HG02970 (cell line): Measurements from ENCODE around the gene LSR.

ENCODE experiments used
- ATAC-seq: cut with Tn5 transposase; IDR thresholded peaks from one replicate; pipeline ENCODE4 v1.9.1; 2021; ENCODE audit warnings: mild to moderate bottlenecking, moderate library complexity, moderate number of reproducible peaks; ENCODE audit not compliant: unreplicated experiment, low FRiP score

Gene LSR

DNA sequence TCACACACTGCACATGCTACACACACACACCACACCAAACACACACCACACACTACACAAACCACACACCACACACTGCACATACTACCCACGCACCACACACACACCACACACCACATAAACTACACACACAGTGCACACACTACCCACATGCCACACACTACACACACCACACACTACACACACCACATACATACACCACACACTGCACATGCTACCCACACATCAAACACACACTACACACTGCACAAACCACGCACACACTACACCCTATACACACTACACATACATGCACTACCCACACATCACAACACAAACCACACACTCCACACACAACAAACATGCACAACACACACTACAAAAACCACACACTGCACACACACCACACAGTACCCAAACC, 49.1 kb downstream of the LSR start:
- ATAC-seq, result no peak

DNA sequence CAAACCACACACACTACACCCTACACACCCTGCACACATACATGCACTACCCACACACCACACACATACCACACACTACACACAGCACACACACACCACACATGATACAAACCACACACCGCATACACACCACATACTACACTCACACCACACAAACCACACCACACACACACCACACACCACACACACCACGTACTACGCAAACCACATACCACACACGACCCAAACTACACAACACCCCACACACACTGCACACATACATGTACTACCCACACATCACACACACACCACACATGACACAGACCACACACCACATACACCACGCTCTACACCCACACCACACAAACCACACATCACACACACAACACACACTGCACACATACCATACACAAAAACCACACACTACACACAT, 49.8 kb downstream of the LSR start:
- no peak for ATAC-seq

DNA sequence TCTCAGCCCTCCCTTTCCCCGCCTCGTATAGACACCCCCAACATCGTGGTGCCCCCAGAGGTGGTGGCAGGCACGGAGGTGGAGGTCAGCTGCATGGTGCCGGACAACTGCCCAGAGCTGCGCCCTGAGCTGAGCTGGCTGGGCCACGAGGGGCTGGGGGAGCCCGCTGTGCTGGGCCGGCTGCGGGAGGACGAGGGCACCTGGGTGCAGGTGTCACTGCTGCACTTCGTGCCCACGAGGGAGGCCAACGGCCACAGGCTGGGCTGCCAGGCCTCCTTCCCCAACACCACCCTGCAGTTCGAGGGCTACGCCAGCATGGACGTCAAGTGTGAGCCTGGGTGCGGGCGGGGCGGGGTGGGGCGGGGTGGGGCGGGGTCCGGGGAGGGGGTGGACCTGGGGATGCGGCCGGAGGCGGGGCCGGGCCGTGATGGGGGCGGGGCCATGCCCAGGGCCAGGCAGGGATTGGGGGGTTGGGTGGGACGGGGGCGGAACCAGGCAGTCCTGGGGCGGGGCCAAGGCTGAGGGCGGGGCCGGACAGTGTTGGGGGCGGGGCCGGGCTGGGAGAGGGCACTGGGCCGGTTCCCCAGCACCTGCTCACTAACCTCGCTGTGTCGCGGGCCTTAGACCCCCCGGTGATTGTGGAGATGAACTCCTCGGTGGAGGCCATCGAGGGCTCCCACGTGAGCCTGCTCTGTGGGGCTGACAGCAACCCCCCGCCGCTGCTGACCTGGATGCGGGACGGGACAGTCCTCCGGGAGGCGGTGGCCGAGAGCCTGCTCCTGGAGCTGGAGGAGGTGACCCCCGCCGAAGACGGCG, 50.9 kb downstream of the LSR start:
- ATAC-seq, result no peak

DNA sequence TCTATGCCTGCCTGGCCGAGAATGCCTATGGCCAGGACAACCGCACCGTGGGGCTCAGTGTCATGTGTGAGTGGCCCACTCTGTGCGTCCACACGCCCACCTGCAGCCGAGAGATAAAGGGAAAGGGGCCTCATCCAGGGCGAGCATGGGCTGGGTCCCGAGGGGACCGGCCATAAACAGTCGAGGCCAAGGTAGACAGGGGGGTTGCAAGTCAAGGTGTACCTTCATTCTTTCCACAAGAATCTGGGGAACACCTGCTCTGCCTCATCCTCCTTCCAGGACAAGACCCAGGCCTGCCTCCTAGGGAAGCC, 51.5 kb downstream of the LSR start:
- no peak for ATAC-seq

DNA sequence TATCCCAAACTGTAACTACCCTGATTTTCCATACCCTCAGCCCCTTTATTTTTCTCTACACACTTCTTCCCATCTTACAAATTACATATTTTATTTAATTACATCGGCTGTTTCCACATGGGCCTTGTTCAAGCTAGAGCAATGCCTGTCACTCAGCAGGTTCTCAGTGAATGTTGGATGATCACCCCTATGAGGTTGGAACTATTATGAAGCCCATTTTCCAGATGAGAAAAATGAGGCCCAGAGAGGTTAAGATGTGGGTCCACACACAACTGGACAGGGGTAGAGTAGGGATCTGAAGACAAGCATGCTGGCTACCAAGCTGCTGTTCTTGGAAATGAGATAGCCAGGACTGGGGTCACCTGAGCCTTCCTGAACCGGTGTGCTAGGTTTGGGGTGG, 53.2 kb downstream of the LSR start:
- no peak for ATAC-seq

DNA sequence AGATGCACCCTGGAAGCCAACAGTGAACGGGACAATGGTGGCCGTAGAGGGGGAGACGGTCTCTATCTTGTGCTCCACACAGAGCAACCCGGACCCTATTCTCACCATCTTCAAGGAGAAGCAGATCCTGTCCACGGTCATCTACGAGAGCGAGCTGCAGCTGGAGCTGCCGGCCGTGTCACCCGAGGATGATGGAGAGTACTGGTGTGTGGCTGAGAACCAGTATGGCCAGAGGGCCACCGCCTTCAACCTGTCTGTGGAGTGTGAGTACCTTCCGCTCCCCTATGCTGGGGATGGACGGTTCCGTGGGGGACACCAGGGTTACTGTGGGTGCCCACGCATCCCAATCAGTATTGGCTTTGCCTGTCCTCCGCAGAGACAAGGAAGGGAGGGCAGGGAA, 53.6 kb downstream of the LSR start:
- no peak for ATAC-seq

DNA sequence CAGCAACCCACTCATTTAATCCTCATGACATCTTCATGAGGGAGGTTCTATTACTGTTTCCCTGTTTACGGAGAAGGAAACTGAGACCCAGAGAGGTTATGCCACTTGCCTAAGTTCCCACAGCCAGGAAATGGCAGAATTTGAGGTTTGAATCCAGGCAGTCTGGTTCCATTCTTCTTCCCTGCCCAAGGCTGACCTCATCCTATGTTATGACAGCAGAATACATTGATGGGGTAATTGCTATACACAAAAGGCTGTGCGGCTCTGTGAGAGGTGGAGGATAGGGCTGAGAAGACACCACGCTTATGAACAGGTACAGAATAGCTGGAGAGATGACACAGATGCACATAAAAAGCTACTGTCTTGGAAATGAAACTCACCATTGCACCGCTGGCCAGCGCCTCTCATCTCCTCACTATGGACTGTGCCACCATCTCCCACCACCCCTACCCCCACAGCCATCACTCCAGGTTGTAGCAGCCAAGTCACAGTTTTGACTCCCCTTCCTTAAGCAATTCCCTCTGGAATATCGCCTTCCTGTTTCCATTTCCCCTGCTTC, 54.6 kb downstream of the LSR start:
- ATAC-seq, result no peak

DNA sequence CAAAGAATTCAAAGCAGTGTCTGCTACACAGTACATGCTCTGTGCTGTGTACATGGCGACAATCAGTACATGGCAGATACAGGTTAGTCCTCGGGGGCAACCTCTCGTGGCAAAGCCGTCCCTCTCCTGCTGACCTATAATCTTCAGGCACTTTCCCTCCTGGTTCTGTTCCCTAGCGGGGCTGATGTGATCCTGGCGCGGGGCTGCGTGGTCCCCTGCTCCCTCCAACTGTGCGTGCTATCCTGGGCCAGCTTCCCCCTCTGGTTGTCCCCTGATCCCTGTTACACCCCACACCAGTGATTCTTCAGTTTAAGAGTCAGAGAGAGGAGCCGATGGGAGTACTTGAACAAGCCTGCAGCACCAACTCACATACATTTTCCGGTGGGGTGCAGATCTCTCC, 55.2 kb downstream of the LSR start:
- ATAC-seq, result no peak

DNA sequence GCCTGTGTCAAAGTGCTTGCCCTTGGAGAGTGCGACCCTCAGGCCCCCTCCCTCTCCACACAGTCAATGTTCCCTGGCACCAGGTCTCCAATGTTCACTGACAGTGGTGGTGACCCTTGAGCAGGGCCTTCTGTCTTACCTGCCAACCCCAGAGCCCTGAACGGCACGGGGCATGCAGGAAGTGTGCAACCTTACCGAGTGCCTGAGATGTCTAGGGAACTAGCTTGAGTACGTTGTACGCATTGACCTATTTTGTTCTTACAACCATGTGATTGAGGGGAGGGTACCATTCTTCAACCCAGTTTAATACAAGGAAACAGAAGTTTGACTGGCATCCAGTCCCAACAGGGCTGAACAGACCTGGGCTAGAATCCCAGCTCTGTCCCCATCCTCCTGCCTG, 56.4 kb downstream of the LSR start:
- ATAC-seq, result no peak

DNA sequence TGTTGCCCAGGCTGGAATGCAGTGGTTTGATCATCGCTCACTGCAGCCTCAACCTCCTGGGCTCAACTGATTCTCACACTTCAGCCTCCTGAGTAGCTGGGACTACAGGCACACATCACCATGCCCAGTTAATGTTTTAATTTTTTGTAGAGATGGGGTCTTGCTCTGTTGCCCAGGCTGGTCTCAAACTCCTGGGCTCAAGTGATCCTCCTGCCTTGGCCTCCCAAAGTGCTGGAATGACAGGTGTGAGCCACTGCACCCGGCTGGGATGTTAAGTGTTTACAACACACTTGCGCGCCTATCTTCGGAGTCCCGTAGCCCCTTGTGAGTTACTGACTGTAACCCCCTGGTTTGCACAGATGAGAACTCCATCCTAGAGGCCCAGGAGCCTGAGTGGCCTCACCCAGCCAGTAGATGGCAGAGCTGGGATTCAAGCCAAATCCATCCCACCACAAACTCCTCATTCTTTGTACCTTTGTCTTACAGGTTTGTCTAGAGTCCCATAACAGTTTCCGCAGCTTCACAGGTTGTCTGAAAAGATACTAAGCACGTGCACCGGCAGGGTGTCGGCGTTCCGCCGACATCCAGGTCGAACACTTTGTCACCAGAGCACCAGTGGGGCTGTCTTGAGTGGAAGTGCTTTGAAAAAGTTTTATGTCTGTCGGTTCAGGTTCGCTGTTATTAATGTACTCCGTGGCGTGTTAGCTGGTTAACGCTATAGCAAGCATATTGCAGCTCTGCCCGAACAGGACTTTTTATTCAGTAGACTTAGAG, 57.9 kb downstream of the LSR start:
- no peak for ATAC-seq

DNA sequence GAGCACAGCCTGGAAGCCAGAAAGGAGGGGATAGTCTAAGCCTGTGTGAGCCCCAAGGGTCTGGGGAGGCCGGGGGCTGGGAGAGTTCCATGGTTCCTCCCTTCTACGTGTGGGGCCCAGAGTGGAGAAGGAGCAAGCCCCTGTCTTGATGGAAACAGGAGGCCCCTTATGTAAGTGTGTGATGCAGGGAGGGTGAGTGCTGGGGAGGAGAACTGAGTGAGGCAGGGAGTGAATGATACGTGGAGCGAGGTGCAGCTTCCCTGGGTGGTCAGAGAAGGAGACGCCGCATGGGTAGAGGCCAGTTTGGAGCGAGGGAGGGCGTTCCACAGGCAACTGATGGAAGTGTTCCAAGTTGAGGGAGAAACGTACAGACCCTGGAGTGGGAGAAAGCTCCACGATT, 59.1 kb downstream of the LSR start:
- ATAC-seq, result no peak

DNA sequence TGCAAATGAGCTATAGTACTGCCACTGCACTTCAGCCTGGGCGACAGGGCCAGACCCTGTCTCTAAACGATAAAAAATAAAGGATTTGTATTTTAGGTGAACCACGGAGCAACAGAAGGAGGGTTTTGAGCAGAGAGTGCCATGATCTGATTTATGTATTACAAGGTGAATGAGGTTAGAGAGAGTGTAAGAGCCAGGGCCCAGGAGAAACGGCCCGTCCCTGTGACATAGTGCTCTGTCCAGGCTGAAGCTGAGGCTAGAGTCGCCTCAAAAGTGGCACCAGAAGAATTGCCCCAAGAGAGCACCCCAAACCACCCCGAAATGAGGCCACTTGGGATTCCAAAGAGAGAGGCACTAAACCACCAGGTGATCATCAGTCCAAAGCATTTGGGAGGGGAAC, 60.1 kb downstream of the LSR start:
- no peak for ATAC-seq

DNA sequence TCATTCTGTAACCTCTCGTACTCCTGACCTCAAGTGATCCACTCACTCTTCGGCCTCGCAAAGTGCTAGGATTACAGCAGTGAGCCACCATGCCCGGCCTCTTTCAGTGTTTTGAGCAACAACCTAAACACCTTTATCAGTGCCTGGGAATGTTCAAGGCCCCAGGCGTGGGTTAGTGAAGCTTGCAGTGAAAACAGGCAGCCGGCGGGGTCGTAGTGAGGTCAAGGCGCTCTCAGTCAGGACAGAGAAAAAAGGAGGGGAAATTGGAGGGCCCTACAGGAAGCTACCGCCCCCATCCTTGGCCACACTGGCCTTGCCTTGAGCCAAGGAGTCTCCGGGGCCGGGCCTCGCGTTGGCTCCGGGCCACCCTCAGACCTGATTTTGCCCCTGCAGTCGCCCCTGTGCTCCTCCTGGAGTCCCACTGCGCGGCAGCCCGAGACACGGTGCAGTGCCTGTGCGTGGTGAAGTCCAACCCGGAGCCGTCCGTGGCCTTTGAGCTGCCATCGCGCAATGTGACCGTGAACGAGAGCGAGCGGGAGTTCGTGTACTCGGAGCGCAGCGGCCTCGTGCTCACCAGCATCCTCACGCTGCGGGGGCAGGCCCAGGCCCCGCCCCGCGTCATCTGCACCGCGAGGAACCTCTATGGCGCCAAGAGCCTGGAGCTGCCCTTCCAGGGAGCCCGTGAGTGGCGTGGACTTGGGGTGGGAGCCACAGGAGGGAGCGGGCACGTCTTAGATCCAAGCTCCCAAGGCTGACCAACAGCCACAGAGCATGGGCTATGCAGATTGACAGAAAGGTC, 60.9 kb downstream of the LSR start:
- no peak for ATAC-seq

DNA sequence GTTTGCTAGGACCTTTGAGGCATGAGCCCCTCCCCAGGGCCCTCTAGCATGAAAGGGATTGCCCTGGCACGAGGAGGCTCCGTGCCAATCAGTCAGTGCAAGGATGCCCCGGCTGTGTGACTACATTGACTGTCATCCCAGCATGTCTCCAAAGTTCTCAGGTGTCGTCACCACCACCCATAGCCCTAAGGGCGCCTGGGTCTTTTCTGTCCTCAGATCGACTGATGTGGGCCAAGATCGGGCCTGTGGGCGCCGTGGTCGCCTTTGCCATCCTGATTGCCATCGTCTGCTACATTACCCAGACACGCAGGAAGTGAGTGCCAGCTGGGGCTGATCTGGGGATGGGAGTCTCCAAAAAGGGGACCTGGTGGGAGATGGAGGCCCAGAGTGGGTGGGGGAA, 61.5 kb downstream of the LSR start:
- ATAC-seq, result no peak

DNA sequence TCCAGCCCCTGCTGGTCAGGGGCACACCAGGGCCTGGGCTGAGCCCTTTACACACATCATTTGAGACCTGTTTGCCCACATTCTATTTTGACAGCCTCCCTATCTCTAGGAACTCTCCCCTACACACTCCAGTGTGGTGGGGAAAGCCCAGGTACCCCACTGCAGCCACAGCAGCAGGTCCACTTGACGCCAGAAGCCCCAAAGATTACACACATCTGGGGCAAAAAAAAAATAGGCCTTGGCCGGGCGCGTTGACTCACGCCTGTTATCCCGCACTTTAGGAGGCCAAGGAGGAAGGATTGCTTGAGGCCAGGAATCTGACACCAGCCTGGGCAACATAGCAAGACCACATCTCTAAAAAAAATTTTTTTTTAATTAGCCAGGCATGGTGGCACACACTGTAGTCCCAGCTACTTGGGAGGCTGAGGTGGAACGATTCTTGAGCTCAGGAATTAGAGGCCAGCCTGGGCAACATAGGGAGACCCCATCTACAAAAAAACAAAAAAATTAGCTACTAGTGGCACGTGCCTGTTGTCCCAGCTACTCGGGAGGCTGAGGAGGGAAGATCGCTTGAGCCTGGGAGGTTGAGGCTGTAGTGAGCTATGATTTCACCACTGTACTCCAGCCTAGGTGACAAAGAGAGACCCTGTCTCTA, 62.1 kb downstream of the LSR start:
- ATAC-seq, result no peak

DNA sequence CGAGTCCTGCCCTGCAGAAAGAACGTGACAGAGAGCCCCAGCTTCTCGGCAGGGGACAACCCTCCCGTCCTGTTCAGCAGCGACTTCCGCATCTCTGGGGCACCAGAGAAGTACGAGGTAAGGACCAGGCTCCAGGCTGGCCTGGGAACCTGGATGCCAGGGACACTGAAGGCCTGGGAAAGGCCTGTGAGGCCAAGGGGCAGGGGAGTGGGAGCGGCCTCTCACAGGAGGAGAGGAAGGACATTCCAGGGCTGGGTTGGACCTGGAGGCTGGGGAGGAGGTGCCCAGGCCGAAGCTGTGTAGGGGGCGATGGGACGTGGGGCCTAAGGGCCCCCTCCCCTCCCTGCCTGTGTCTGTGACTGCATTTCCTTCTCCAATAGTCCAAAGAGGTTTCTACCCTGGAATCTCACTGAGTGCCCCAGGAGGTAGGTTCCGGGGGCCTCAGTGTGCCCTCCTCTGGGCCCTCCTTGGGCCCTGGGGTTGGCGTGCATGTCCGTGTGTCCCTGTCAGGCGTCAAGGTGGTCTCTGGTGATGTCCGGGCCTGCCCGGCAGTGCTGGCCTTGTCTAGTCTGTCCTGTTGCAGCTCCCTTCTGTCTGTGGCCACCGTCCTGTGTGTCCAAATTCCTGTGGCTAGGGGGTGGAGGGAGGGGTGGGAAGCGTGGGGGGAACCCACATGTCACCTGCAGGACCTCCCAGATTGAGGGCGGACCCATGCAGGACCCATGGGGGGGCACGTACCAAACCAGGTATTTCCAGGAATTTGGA, 63.3 kb downstream of the LSR start:
- no peak for ATAC-seq

DNA sequence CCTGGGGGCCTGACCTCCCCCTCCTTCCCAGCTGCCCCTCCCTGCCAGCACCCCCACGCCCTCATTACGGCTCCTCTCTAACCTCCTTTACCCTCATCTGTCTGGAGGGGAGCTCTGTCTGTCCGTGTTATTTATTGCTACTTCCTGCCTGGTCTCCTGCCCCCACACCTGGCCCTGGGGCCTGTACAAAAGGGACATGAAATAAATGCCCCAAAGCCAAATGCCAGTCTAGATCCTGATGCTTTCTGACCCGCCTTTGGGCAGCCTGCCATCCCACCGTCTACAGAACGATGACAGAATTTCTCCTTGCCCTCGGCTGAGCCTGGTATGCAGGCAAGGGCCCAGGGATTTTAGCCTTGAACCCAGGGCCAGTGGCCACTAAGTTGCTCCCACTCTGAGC, 64.8 kb downstream of the LSR start:
- ATAC-seq, result no peak

DNA sequence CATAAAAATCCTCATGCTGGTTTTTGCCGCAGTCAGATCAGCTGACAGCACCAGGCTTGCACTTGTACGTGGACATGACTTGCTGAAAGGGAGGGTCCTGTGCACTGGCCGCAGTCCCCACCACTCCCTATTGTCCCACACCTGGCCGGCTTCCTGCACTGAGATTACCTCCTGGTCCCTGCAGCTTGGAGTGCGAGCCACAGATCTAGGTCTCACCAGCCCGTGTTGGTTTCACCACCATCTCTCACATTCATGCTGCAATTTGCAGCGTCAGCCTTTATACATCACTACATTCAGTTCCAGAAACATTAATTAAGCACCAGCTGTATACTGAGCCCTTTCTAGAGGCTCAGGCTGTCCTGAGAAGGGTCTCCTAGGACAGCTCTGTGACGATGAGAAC, 65.2 kb downstream of the LSR start:
- ATAC-seq, result no peak

DNA sequence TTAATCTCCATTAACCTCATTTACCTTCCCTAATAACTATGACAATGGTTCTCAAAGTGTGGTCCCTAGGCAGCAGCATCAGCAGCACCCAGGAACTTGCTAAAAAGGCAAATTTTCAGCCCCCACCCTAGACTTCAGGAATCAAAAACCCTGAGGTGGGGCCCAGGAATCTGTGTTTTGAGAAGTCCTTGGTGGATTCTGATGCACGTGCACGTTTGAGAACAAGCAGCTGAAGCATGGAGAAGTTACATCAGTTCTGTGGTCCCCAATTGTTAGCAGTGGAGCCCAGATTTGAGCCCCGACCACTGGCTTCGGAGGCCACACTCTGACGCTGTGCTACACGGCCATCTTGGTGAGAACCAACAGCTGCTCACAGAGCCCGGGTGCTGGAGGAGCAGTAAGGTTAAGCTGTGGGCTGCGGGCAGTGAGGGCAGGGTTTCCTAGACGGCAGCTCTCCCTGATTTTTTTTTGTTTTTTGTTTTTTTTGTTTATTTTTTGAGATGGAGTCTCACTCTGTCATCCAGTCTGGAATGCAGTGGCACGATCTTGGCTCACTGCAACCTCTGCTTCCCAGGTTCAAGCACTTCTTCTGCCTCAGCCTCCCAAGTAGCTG, 66.2 kb downstream of the LSR start:
- no peak for ATAC-seq
